KMS-11 (cell line): ENCODE results near the gene CEACAM16.

ENCODE experiments used
- H2AFZ ChIP-seq: fragments of 200-600 bp; sonication (generic); 2 replicates; pipeline ENCODE4 v1.6.1; 2016; ENCODE audit warnings: antibody characterized with exemption, mixed run types, low read depth
- H3K27ac ChIP-seq: fragments of 200-600 bp; sonication (generic); 2 replicates; pipeline ENCODE4 v1.6.1; 2016; ENCODE audit warnings: mild to moderate bottlenecking, mixed run types
- H3K27me3 ChIP-seq: fragments of 200-600 bp; sonication (generic); 2 replicates; pipeline ENCODE4 v1.6.1; 2017; ENCODE audit warnings: mild to moderate bottlenecking, low read depth, mixed run types, moderate library complexity; ENCODE audit not compliant: insufficient read depth
- H3K36me3 ChIP-seq: fragments of 200-600 bp; sonication (generic); 2 replicates; pipeline ENCODE4 v1.6.1; 2017; ENCODE audit warnings: mild to moderate bottlenecking, mixed run types; ENCODE audit not compliant: insufficient read depth
- H3K4me1 ChIP-seq: fragments of 200-600 bp; sonication (generic); 2 replicates; pipeline ENCODE4 v1.6.1; 2016; ENCODE audit warnings: mild to moderate bottlenecking, low read depth, mixed run types; ENCODE audit not compliant: poor library complexity, severe bottlenecking
- H3K4me2 ChIP-seq: fragments of 200-600 bp; sonication (generic); 2 replicates; pipeline ENCODE4 v1.7.0; 2016; ENCODE audit warnings: mild to moderate bottlenecking, mixed run types
- H3K4me3 ChIP-seq: fragments of 200-600 bp; sonication (generic); IDR thresholded peaks from 2 replicates; pipeline ENCODE4 v1.6.1; 2017; ENCODE audit warnings: low read depth, low read length, mixed read lengths; ENCODE audit not compliant: insufficient read depth
- H3K79me2 ChIP-seq: fragments of 200-600 bp; sonication (generic); 2 replicates; pipeline ENCODE4 v1.6.1; 2016; ENCODE audit warnings: low read depth, mixed run types; ENCODE audit not compliant: insufficient read depth
- H3K9ac ChIP-seq: fragments of 200-600 bp; sonication (generic); 2 replicates; pipeline ENCODE4 v1.6.1; 2016; ENCODE audit warnings: mild to moderate bottlenecking, mixed run types
- H4K20me1 ChIP-seq: fragments of 200-600 bp; sonication (generic); 2 replicates; pipeline ENCODE4 v1.6.1; 2016; ENCODE audit warnings: mild to moderate bottlenecking, mixed run types; ENCODE audit not compliant: insufficient read depth
- CTCF ChIP-seq: fragments of 200-600 bp; sonication (generic); conservative IDR thresholded peaks from 2 replicates; pipeline ENCODE4 v1.6.1; 2017; ENCODE audit warnings: low read depth, mild to moderate bottlenecking, antibody characterized with exemption, low read length, moderate library complexity, mixed read lengths

Gene CEACAM16

GRCh38 chr19:44698492-44699201 lies at the start of gene CEACAM16:
CEACAM16 (plus strand) TSS chr19:44699151; CDS start chr19:44701457, 2,306 bp downstream.
- Histone ChIP-seq H3K4me3 (no peak within 1 kb of the TSS), H2AFZ (no peak within 1 kb of the TSS), H3K36me3 (no peaks in the 10 kb centered on the region), H3K4me1 (peaks cover 26% of the 10 kb centered on the region), H4K20me1 (no peaks in the 10 kb centered on the region), H3K79me2 (no peaks in the 10 kb centered on the region), H3K27me3 (no peaks in the 10 kb centered on the region), H3K4me2 (no peak within 1 kb of the TSS), H3K9ac (no peak within 1 kb of the TSS), H3K27ac (no peak within 1 kb of the TSS)
- no peak for TF ChIP-seq CTCF

- Histone ChIP-seq H2AFZ (no peak overlapping the region), H3K36me3 (no peaks in the 10 kb centered on the region), H3K27me3 (no peaks in the 10 kb centered on the region), H3K4me2 (no peak overlapping the region), H3K79me2 (no peaks in the 10 kb centered on the region), H3K4me1 (peaks cover 11% of the 10 kb centered on the region), H4K20me1 (no peaks in the 10 kb centered on the region), H3K4me3 (no peak overlapping the region), H3K27ac (no peak overlapping the region), H3K9ac (no peak overlapping the region)
- no peak for TF ChIP-seq CTCF
Observed at GRCh38 chr19:44649578-44650145, 49.3 kb upstream of the CEACAM16 start.

GRCh38 chr19:44653343-44653742 lies 45.6 kb upstream of the CEACAM16 start:
- Histone ChIP-seq H3K27ac (no peak overlapping the region), H3K4me3 (no peak overlapping the region), H3K4me2 (no peak overlapping the region), H3K27me3 (no peaks in the 10 kb centered on the region; the same call in 1 of the 2 replicates), H4K20me1 (no peaks in the 10 kb centered on the region), H3K9ac (no peak overlapping the region), H3K36me3 (no peaks in the 10 kb centered on the region), H2AFZ (no peak overlapping the region), H3K79me2 (no peaks in the 10 kb centered on the region), H3K4me1 (peaks cover 28% of the 10 kb centered on the region)
- no peak for TF ChIP-seq CTCF

- Histone ChIP-seq H3K36me3 (no peaks in the 10 kb centered on the region), H4K20me1 (no peaks in the 10 kb centered on the region), H3K27ac (0 out of 2 replicates have a peak overlapping the region, but pooled peaks have one; percentile 18), H3K27me3 (no peaks in the 10 kb centered on the region; the same call in 1 of the 2 replicates), H3K4me1 (peaks cover 28% of the 10 kb centered on the region), H3K9ac (peak overlapping the region; percentile 28; the same call in 1 of the 2 replicates), H3K79me2 (no peaks in the 10 kb centered on the region), H3K4me3 (no peak overlapping the region), H2AFZ (peak overlapping the region; percentile 35; the same call in 1 of the 2 replicates), H3K4me2 (peak overlapping the region; percentile 77)
- peak; percentile 79 for TF ChIP-seq CTCF
Observed at GRCh38 chr19:44653977-44654774, 44.8 kb upstream of the CEACAM16 start.
